GM12878 (cell line): Measurements from ENCODE around the gene NUP35. TPM values are rescaled to one million over a fixed set of nuclear protein-coding genes. Genes with fewer than 3 reads are reported as not detected.

Source experiments
- BACH1 ChIP-seq: fragments of 450-650 bp; IDR thresholded peaks from 2 replicates; pipeline ENCODE4 v1.6.1; 2017; ENCODE audit warnings: mild to moderate bottlenecking, borderline replicate concordance
- BCLAF1 ChIP-seq: fragments of 450-650 bp; IDR thresholded peaks from 2 replicates; pipeline ENCODE4 v1.6.1; 2017; ENCODE audit warnings: antibody characterized with exemption, mild to moderate bottlenecking, moderate library complexity
- CBX3 ChIP-seq: fragments of 200-600 bp; sonication (generic); IDR thresholded peaks from 2 replicates; pipeline ENCODE4 v1.6.1; 2016; ENCODE audit warnings: low read depth, borderline replicate concordance
- CREB1 ChIP-seq: IDR thresholded peaks from 2 replicates; pipeline ENCODE4 v1.6.1; 2012; ENCODE audit warnings: low read depth, mild to moderate bottlenecking, inconsistent platforms
- EED ChIP-seq: sonication (generic); IDR thresholded peaks from 2 replicates; pipeline ENCODE4 v1.6.1; 2016; ENCODE audit warnings: antibody characterized with exemption, low read depth
- ESRRA ChIP-seq: IDR thresholded peaks from 2 replicates; pipeline ENCODE4 v1.6.1; 2012; ENCODE audit warnings: mild to moderate bottlenecking, low read length, improper control_type of control experiment
- HDAC6 ChIP-seq: fragments of 200-600 bp; sonication (generic); IDR thresholded peaks from one replicate; pipeline ENCODE4 v1.8.0; 2017; ENCODE audit warnings: antibody characterized with exemption; ENCODE audit not compliant: unreplicated experiment
- LARP7 ChIP-seq: fragments of 450-650 bp; IDR thresholded peaks from 2 replicates; pipeline ENCODE4 v1.6.1; 2017; ENCODE audit warnings: mild to moderate bottlenecking
- MAX ChIP-seq: IDR thresholded peaks from 2 replicates; pipeline ENCODE4 v1.6.1; 2012; ENCODE audit warnings: low read depth, low read length, improper control_type of control experiment
- MTA2 ChIP-seq: fragments of 450-650 bp; IDR thresholded peaks from 2 replicates; pipeline ENCODE4 v1.6.1; 2016; ENCODE audit warnings: low read depth, mild to moderate bottlenecking, moderate library complexity
- MYC ChIP-seq: IDR thresholded peaks from 2 replicates; pipeline ENCODE4 v1.6.1; 2011; ENCODE audit warnings: mild to moderate bottlenecking, low read length, moderate library complexity, inconsistent platforms; ENCODE audit not compliant: insufficient read depth, insufficient replicate concordance, insufficient read length, severe bottlenecking
- PAX5 ChIP-seq: IDR thresholded peaks from 2 replicates; pipeline ENCODE4 v1.6.1; 2011; ENCODE audit warnings: low read depth, low read length, borderline replicate concordance
- RUNX3 ChIP-seq: IDR thresholded peaks from 2 replicates; pipeline ENCODE4 v1.6.1; 2012; ENCODE audit warnings: low read length, inconsistent platforms
- SKIL ChIP-seq: fragments of 450-650 bp; IDR thresholded peaks from 2 replicates; pipeline ENCODE4 v1.6.1; 2017; ENCODE audit warnings: mild to moderate bottlenecking, low read depth, inconsistent platforms; ENCODE audit not compliant: poor library complexity, severe bottlenecking
- SUZ12 ChIP-seq: fragments of 200-600 bp; sonication (generic); IDR thresholded peaks from one replicate; pipeline ENCODE4 v1.6.1; 2018; ENCODE audit warnings: antibody characterized with exemption, mild to moderate bottlenecking; ENCODE audit not compliant: unreplicated experiment
- TCF7 ChIP-seq: IDR thresholded peaks from 2 replicates; pipeline ENCODE4 v1.6.1; 2014; ENCODE audit warnings: antibody characterized with exemption, borderline replicate concordance
- ZNF217 ChIP-seq: fragments of 450-650 bp; IDR thresholded peaks from 2 replicates; pipeline ENCODE4 v1.6.1; 2017; ENCODE audit warnings: antibody characterized with exemption, mild to moderate bottlenecking
- polyA plus RNA-seq, 11 experiments: library from polyadenylated mRNA; depleted of rRNA in 4 of 11; unstranded in 6 of 11; stranded (reverse) in 5 of 11; fragments of >200 nt; fragmentation: Nextera tagmentation in 4 of 11; fragmentation: Illumina TruSeq in 1 of 11; extraction: Ambion mirVana in 4 of 11; extraction: Trizol in 1 of 11; gene quantifications; 1 replicate in 1 of 11; 2 replicates in 10 of 11; pipeline versions ENCODE4 v1.2.1 to v1.2.3, GENCODE V29; 2011 to 2016; ENCODE audit warnings: inconsistent platforms in 2 of 11, missing spikeins in 2 of 11, low read depth in 1 of 11
- total RNA-seq, 4 experiments: library from RNA; depleted of rRNA in 3 of 4; stranded (reverse); fragments of >200 nt in 3 of 4; fragmentation: Illumina TruSeq in 1 of 4; extraction: Trizol in 1 of 4; gene quantifications; 2 replicates each; pipeline versions ENCODE4 v1.2.1 to v1.2.3, GENCODE V29; 2013 to 2021
- TF ChIP-seq, protein P1 (sequence below), 3 experiments: IDR thresholded peaks in 2 of 3; conservative IDR thresholded peaks in 1 of 3; 2 replicates each; pipeline ENCODE4 v1.5.1; 2011; ENCODE audit warnings: low read depth in 3 of 3, low read length in 3 of 3, mild to moderate bottlenecking in 3 of 3, control low read depth in 2 of 3, moderate library complexity in 2 of 3, inconsistent platforms in 1 of 3, mixed read lengths in 1 of 3; ENCODE audit not compliant: control insufficient read depth in 2 of 3, insufficient read depth in 1 of 3; ENCODE audit errors: extremely low read depth in 1 of 3
- TF ChIP-seq, protein P2 (sequence below): IDR thresholded peaks from 2 replicates; pipeline ENCODE4 v1.6.1; 2011; ENCODE audit warnings: borderline replicate concordance, low read depth, mild to moderate bottlenecking, moderate library complexity, low read length; ENCODE audit not compliant: insufficient read depth, poor library complexity, severe bottlenecking

Gene NUP35
- total and polyA plus RNA-seq, 10 of the 15 experiments (the other 5 are each of a cell fraction or from before 2014, with no cell fraction given) = 21.4 to 57.3 (median 30.7) TPM

DNA sequence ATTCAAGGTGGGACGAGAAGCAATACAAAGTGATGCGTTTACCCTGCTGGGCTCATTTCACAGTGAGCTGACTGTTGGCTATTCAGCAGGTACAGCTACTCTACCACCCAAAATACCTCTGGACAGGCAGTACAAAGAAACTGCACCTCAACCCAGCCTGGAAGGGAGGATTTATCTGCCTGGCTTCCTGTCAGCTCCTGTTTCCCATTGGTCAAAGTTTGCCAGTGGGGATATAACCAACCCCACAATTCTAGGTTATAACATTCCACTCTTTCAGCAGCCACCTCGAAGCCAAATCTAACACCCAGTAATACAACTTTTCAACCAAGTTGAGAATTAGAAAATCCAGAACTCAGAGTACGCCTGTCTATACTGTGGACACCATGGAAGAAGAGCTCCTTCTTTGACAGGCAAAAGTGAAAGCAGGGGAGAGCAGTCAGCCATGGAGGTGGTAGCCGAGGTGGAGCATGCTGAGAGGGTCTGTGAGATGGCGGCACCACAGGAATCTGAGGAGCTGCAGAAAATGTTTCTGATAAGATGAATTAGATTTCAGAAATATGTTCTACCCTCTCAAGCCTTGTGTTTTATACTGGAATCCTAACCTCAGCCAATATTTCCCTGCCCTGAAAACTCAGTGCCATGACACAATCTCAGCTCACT is 34.9 kb upstream of the NUP35 start (continued):
- 0 out of 2 replicates have a peak, but pooled peaks have one; percentile 5 for TF ChIP-seq RUNX3
- TF ChIP-seq BACH1 = no peak
- TF ChIP-seq BCLAF1 = no peak
- TF ChIP-seq EED = no peak
- TF ChIP-seq, protein P1, sequence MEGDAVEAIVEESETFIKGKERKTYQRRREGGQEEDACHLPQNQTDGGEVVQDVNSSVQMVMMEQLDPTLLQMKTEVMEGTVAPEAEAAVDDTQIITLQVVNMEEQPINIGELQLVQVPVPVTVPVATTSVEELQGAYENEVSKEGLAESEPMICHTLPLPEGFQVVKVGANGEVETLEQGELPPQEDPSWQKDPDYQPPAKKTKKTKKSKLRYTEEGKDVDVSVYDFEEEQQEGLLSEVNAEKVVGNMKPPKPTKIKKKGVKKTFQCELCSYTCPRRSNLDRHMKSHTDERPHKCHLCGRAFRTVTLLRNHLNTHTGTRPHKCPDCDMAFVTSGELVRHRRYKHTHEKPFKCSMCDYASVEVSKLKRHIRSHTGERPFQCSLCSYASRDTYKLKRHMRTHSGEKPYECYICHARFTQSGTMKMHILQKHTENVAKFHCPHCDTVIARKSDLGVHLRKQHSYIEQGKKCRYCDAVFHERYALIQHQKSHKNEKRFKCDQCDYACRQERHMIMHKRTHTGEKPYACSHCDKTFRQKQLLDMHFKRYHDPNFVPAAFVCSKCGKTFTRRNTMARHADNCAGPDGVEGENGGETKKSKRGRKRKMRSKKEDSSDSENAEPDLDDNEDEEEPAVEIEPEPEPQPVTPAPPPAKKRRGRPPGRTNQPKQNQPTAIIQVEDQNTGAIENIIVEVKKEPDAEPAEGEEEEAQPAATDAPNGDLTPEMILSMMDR (IDR thresholded peaks at IDR 0.05 in 2 of 3, conservative IDR thresholded peaks at IDR 0.05 in 1 of 3; ENCODE audit: control insufficient read depth in 2 of 3, extremely low read depth in 1 of 3, insufficient read depth in 1 of 3, low read depth in 3 of 3, low read length in 3 of 3) = no peak
- no peak for TF ChIP-seq CREB1
- TF ChIP-seq ZNF217 = no peak
- TF ChIP-seq PAX5 = peak; percentile 62; the same call in 1 of the 2 replicates
- TF ChIP-seq, protein P2, sequence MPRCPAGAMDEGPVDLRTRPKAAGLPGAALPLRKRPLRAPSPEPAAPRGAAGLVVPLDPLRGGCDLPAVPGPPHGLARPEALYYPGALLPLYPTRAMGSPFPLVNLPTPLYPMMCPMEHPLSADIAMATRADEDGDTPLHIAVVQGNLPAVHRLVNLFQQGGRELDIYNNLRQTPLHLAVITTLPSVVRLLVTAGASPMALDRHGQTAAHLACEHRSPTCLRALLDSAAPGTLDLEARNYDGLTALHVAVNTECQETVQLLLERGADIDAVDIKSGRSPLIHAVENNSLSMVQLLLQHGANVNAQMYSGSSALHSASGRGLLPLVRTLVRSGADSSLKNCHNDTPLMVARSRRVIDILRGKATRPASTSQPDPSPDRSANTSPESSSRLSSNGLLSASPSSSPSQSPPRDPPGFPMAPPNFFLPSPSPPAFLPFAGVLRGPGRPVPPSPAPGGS = no peak
- peak; percentile 32 for TF ChIP-seq SKIL
- no peak for TF ChIP-seq SUZ12
- no peak for TF ChIP-seq ESRRA
- TF ChIP-seq TCF7 = no peak
- no peak for TF ChIP-seq LARP7
- TF ChIP-seq CBX3 = no peak
- no peak for TF ChIP-seq MYC
- TF ChIP-seq HDAC6 = no peak
- TF ChIP-seq MTA2 = no peak
- TF ChIP-seq MAX = no peak
